GM19240 (cell line): ENCODE data around the gene NR4A1.
A peak's percentile ranks its signal among the peaks of the same experiment; 100 is the strongest.

Experiments
- DNase-seq: peaks from one replicate; pipeline ENCODE4 v3.0.0; 2011; ENCODE audit warnings: low spot score; ENCODE audit not compliant: insufficient read length

Gene NR4A1

DNA sequence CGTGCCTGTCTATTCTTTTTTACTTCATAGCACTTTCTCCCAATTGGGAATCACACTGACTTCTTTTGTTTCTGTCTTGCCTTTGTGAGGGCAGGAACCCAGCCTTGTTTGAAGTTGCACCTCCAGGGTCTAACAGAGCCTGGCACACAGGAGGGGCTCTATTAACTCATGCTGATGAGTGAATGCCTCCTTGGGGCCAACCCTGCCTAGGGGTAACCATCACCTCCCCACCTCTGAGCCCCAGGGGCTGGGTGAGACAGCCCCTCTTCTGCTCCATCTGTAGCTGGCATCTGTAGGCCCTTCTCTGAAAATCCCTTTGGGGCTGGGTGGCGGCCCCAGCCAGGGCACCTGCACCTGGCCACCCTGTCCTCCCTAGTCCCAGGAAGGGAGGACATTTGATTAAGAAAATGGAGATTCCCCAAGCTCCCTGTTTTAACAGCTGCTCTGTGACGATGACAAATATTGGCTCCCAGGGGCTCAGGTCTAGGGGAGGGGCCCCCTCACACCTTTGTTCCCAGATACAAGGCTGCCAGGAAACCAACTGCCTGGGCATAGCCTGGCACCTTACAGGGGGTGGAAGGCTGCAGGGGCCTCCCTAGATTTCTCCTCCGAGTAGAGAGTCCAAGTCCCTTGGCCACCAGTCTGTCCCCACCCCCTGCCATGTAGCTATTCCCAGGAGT is 32.7 kb upstream of the NR4A1 start:
- no peak for DNase-seq

DNA sequence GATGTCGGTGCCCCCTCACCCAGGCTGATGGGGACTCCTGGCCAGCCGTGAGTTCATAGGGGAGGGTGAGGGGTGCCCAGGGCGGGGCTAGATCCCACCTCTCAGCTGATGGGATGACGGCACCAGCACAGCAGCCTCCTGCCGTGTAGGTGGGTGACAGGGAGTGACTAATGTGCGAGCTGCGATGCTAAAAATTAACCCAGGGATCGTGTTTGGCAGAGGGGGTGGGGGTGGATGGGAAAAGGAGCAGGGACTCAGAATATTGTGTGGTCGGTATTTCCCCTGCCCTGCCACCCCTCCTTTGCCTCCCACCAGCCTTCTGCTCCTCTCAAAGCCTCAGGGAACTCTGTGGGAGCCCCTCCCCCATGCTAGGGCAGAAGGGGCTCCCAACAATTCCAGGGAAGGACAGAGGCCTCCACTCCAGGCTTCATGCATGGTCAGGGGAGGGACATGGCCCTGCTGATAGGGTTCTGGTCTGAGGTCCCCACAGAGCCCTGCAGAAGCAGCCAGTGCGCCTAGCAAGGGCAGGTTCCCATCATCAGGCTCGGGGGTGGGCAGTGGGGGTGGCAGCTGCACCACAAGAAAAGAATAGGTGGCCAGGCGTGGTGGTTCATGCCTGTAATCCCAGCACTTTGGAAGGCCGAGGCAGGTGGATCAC is 32.0 kb upstream of the NR4A1 start:
- DNase-seq: no peak

- no peak for DNase-seq
These were observed 30.5 kb upstream of the NR4A1 start for GRCh38 chr12:52020539-52021336.

GRCh38 chr12:52022841-52023181 is 28.4 kb upstream of the NR4A1 start:
- DNase-seq: no peak

DNA sequence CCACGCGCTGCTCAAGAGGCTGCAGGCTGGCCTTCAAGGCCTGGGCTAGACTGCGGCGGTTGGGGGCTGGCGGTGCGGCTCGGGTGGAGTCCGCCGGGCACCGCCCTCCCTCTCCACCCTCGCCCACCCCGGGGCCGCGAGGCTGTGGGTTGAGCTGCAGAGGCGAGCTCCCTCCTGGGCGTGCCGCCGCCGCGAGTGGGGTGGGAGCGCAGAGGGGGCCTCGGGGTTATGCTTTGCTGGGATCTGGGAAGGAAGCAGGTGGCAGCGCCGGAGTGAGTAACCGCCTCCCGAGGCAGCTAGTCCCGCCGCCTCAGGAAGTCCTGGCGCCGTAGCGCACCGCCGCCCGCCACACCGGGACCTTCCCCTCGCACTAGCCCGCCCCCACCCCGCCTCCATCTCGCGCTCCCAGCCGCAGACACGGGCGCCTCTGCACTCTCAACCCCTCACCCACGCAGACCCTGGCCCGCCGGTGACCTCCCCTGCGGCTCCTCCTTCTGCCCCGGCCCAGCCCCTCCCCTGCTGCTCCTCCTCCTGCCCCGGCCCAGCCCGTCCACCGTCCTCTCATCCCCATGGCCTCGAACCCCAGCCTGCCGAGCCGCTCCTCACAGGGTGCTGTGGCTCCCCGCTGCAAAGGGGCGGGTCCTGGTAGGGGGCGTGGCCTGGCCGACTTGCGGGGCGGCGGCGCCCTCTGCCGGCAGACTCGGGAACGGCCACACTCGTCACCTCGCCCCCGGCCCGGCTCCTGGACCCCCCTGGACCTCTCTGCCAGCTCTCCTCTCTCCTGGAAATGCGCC is 27.9 kb upstream of the NR4A1 start:
- DNase-seq: peak; percentile 89

DNA sequence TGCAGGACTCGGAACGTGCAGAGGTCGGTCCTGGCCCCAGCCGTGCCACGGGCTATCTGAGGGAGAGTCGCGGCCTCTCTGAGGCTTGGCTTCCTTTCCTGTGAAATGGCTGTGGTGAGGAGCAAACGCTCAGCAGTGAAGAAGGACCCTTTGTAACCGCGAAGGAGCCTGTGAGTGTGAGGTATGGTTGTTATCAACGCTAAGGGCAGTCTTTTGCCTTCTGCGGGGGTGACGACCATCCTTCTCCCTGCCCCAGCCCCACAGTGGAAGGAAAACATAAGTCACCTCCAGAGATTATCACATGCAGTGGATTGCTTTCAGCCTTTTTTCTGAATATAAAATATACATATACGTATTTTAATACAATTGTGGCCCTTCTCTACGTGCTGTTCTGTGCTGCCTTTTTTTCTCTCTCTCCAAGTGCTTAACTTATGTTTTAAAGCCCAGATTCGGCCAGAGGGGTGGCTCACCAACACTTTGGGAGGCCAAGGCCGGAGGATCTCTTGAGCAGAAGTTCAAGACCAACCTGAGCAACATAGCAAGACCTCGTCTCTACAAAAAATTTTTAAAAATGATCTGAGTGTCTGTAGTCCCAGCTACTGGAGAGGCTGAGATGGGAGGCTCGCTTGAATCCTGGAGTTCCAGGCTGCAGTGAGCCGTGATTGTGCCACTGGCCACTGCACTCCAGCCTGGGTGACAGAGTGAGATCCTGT is 27.1 kb upstream of the NR4A1 start:
- no peak for DNase-seq

DNA sequence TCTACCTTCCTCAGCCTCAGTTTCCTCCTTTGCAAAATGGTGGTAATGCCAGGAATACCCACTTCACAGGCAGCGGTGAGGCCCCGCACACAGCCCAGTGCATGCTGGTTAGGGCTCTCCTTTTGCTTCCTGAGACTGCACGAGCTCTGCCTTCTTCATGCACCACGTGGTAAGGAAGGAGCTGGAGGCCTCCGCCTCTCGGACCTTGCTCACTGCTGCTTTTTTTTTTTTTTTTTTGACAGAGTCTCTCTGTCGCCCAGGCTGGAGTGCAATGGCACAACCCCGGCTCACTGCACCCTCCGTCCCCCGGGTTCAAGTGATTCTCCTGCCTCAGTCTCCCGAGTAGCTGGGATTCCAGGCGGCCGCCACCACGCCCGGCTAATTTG is 26.4 kb upstream of the NR4A1 start:
- DNase-seq: no peak

DNA sequence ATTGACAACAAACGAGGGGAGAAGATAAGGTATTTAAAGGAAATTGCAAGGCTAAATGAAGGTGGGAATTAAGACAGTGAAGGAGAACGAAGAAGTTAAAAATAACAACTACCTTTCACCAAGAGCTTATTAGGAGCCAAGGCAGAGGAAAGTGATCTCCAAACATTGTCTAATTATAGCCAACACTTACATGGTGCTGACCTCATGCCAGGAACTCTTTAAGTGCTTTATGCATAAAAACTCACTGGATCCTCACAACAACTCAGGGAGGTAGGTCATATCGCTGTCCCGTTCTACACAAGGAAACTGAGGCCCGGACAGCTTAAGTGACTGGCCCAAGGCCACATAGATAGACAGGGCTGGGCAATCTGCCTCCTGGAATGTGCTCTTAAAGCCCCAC is 25.0 kb upstream of the NR4A1 start:
- DNase-seq: no peak

DNA sequence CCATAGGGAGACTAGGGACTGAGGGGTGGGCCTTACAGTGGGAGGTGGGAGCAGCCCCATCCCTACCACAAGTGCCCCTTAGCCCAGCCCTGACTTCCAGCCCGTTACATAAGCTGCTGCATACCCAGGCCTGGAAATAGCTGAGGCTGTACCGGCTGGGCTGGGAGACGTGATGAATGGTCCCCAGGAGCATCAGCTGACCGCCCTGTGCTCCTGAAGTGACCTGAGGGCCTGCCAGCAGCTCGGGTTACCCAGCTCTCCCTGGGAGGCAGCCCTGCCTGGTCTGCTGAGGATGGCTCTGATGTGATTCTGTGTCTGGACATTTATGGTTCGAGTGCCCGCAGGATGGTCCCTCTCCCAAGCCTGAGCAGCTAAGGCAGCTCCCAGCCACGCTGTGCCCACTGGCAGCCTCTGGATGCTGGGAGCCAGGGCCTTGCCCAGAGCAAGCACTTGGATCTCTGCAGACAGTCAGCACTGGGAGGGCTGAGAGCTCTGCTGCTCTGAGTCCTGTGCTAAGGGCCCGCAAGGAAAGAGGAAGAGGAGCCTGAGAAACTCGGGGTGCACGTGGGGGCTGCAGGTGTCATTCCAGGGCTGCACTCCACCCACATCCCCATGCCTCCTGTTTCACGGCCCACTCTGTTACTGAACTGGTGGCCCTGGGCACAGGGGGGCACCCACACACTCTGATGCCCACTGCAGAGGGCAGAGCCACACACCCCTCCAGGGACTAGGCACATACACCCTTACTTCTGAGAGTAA is 24.0 kb upstream of the NR4A1 start:
- no peak for DNase-seq

DNA sequence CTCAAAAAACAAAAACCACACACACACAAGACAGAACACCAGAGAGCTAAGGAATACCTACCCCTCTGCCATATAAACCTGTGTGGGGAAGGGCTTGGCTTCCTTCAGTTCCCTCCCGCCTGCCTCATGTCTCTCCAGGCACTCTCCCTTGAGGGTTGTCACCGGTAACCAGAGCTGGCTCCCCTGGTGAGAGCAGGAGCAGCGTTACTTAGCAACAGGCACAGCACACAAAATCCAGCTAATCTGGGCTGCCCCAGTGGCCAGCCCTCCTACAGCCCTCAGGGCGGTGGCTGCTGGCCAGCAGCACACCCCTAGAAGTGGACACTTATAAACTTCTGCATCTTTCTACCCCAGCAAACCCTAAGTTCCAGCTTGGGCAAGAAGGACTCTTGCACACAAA is 21.6 kb upstream of the NR4A1 start:
- DNase-seq: no peak

GRCh38 chr12:52032446-52032803 is 18.8 kb upstream of the NR4A1 start:
- no peak for DNase-seq

DNA sequence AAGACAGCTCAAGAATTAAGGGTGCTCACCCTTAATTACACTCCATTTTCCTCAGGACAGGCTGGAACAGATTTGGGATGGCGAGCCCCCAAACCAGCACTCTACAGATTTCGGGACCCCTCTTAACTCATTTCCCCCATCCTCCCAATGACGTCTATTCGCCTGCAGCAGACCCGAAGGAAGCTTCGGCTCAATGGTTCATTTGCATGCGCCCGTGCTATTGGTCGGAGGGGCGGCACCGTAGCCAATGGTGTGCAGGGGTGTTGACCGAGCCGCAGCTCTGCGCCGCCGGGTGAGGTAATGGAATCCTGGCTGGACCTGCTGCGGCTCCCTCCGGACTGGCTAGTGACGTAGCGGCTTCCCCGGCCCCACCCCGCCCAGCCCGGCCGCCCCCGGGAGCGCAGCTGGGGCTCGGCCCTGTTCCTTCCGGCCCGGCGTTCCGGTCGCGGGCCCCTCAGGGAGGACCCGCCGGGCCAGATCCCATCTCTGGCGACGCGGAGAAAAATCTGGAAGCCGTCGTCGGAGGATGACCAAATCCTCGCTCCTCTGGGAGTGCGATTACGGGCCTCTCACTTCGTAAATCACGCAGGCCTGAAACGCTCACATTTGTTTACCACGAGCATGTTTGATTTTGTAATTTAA is 18.3 kb upstream of the NR4A1 start:
- peak; percentile 98 for DNase-seq

- no peak for DNase-seq
These were observed 17.6 kb upstream of the NR4A1 start for GRCh38 chr12:52033446-52034140.

DNA sequence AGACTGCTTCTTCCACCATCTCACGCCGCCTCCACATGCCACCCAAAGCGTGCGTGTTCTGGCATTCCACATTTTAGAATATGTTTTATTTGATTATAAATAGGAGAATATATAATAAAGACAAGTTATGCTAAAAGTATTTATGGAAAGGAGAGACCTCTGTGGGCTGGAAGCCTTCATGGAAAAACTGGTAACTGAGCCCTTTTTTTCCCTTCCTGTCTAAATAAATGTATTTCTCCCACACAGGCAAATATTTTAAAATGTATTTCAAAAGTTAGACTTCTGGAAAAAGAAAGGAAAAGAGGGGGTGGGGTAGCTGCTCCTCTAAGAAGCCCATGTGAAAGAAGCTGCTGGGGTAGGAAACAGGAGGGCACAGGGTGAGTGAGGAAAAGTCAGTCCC is 16.1 kb upstream of the NR4A1 start:
- no peak for DNase-seq

- DNase-seq: no peak
These were observed 15.3 kb upstream of the NR4A1 start for GRCh38 chr12:52035926-52036325.

DNA sequence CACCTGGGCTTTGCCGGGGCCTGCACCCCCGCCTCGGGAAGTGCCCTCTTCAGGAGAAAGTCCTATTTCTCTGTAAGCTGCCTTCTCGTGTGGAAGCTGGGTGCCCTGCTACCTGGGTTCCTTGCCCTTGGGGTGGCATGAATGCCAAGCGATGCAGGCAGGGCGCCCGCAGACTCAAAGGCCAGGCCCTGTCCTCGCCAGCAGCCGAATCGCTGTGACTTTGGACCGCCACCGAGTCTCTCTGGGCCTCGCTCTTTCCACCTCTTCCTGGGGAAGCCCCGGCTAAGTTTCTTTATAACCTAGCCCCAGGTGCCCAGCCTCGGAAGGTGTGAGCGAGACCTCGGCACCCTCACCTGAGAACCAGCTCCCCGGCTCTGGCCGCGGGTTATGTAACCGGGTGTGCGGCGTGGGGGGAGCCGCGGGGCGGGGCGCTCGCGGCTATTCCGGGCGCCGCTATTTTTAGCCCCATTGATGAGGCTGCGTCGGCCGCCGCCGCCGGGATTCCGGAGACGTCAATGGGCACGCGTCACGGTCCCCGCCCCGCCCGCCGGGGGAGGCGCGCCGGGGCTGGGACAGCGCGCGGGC is 14.6 kb upstream of the NR4A1 start:
- DNase-seq: peak; percentile 61

DNA sequence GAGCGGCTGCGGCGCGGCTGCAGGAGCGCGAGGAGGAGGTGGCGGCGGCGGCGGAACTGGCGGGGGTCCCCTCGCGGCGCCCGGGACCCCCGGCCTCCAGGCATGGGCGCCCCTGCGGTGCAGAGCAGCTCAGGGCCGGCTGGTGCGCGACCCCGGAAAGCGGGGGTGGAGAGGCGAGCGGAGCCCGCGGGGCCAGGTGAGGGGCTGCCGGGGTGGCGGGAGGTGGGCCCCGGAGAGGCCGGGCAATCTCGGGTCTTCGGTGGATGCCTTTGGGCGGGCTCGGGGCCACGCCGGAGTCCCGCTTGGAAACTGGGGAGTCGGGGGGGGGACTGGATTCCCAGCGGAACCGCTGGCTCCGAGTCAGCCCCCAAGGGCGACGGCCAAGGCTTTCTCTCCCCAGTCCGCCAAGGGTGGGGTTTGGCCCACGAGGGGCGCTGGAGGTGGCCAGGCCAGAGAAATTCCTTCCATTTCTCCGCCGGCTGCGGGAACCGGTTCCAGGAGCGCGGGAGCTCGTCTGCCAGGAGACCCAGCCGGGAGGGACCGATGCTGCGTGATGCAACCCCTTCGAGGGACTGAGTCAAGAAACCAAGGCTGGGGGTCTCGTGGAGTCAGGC is 13.9 kb upstream of the NR4A1 start:
- no peak for DNase-seq

DNA sequence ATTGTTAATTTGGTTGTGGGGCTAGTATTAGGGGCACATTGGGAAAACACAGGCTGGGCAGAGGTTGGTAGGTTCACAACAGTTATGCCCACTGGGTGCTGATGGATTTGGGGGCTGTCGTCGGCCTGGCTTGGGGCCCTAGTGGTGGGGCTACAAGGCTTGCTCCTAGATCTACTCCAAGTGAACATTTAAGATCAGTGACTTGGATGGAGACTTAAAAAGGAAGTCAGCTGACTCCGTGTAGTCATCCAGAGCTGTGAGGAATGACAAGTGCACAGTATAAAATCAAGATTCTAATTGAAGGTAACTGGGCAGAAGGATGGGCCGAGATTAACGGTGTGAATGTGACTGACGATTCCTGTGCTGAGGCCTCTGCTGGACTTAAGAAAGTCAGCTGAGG is 12.8 kb upstream of the NR4A1 start:
- DNase-seq: no peak

DNA sequence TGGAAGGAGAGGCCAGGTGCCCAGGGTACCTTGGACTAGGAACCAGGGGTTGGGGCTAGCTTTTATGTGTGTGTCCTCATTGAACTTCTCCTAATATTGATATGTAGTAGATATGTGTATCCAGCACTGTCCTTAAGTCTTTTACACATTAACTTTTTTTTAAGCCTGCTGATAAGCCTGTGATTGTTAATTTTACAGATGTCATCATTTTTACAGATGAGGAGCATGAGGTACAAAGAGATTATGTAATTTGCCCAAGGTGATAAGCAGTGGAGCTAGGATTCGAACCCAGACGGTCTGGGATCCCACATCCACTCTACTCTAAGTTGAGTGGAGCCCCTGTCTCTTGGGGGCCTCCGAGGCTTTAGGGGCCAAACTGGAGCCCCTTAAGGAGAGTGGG is 10.2 kb upstream of the NR4A1 start:
- DNase-seq: no peak
